GM12891 (cell line): Measurements from ENCODE around the gene SNUPN.

Experiments used
- POLR2A ChIP-seq: IDR thresholded peaks from 2 replicates; pipeline ENCODE4 v1.6.1; 2011; ENCODE audit warnings: low read depth, low read length, control low read depth
- POLR2AphosphoS5 ChIP-seq: IDR thresholded peaks from 2 replicates; pipeline ENCODE4 v1.6.1; 2011; ENCODE audit warnings: low read depth, low read length, control low read depth
- POU2F2 ChIP-seq: IDR thresholded peaks from 2 replicates; pipeline ENCODE4 v1.6.1; 2011; ENCODE audit warnings: low read depth, mild to moderate bottlenecking, control low read depth, low read length, moderate library complexity
- SPI1 ChIP-seq: IDR thresholded peaks from 2 replicates; pipeline ENCODE4 v1.6.1; 2011; ENCODE audit warnings: low read depth, low read length, control low read depth
- TAF1 ChIP-seq: IDR thresholded peaks from 2 replicates; pipeline ENCODE4 v1.6.1; 2011; ENCODE audit warnings: low read depth, low read length, control low read depth

DNA sequence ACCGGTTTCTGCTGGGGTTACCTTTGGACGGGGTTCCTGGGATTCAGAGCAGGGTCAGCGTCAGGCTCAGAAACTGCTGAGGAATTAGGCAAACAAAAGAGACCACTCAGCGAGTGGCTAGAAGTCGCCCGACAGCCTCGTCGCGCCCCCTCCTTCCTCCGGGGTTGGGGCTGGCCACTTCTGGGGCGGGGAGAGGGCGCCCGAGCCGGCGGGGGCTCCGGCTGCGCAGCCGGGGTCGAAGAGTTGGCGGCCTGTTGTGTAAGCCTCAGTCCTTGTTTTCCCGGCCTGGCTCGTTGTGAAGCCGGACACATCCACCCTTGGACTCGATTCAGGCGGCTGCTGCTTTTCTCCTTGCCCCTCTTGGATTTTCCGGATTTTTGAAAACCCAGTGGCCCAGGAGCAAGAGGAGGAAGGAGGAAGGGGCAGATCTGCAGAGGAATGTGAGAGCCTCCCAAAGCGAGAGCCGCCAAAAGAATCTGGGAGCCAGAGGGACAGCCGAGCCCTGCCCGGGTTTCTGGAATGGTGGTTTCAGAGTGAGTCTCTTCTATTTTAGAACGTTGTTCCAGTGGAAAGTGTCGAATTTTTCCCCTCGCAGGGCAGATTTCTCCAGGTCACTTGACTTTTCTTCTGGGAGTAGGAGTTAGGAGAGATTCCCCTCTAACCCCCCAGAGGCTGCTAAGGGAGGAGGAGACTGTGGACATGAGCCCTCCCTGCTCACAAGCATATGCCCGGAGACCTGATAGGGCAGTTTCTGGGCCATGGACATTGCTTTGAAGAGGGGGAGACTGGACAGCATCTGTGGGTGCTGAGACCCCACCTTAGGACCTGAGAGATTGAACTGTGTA lies 22.9 kb upstream of the SNUPN start:
- TF ChIP-seq POLR2A (no peak), SPI1 (no peak), TAF1 (no peak), POLR2AphosphoS5 (no peak), POU2F2 (no peak)
